Effector memory CD4-positive, alpha-beta T cell (primary cell): ENCODE results near the gene WDCP.

Experiments used
- DNase-seq, 3 donors: peaks; one replicate each; pipeline ENCODE4 v3.0.0-alpha.2; 2020
- H3K27ac ChIP-seq: 2 replicates; pipeline ENCODE4 v1.7.0; 2013; ENCODE audit warnings: mild to moderate bottlenecking, low read length, moderate library complexity; ENCODE audit not compliant: insufficient read depth, poor library complexity, severe bottlenecking
- H3K27me3 ChIP-seq: replicated peaks from 2 replicates; pipeline ENCODE4 v1.7.0; 2013; ENCODE audit warnings: mild to moderate bottlenecking, low read length; ENCODE audit not compliant: insufficient read depth, control insufficient read depth, poor library complexity, severe bottlenecking
- H3K36me3 ChIP-seq: 2 replicates; pipeline ENCODE4 v1.7.0; 2013; ENCODE audit warnings: mild to moderate bottlenecking, low read length, moderate library complexity; ENCODE audit not compliant: control insufficient read depth, insufficient read depth
- H3K4me1 ChIP-seq: 2 replicates; pipeline ENCODE4 v1.7.0; 2013; ENCODE audit warnings: low read length, mild to moderate bottlenecking; ENCODE audit not compliant: control insufficient read depth, insufficient read depth, poor library complexity, severe bottlenecking
- H3K4me3 ChIP-seq: 2 replicates; pipeline ENCODE4 v1.7.0; 2013; ENCODE audit warnings: low read length, low read depth, mild to moderate bottlenecking; ENCODE audit not compliant: insufficient read depth, poor library complexity, severe bottlenecking
- H3K9me3 ChIP-seq: 2 replicates; pipeline ENCODE4 v1.7.0; 2013; ENCODE audit warnings: mild to moderate bottlenecking, low read length, moderate library complexity; ENCODE audit not compliant: control insufficient read depth

WDCP gene

GRCh38 chr2:24082787-24083566, 35.8 kb upstream of the WDCP start:
- H3K4me3 ChIP-seq, result no peak overlapping the region
- H3K27me3 ChIP-seq, result no peaks in the 10 kb centered on the region
- DNase-seq, result no peak
- H3K27ac ChIP-seq, result no peak overlapping the region
- no peaks in the 10 kb centered on the region for H3K36me3 ChIP-seq
- no peaks in the 10 kb centered on the region for H3K9me3 ChIP-seq
- H3K4me1 ChIP-seq, result peaks cover 5% of the 10 kb centered on the region

- Histone ChIP-seq H3K27ac (no peak overlapping the region), H3K9me3 (no peaks in the 10 kb centered on the region), H3K4me3 (no peak overlapping the region), H3K4me1 (peaks cover 12% of the 10 kb centered on the region), H3K27me3 (no peaks in the 10 kb centered on the region), H3K36me3 (no peaks in the 10 kb centered on the region)
- no peak for DNase-seq
Observed at GRCh38 chr2:24080701-24081100, 33.5 kb upstream of the WDCP start.

GRCh38 chr2:24077879-24078278, 30.7 kb upstream of the WDCP start:
- no peak for DNase-seq
- Histone ChIP-seq H3K27me3 (no peaks in the 10 kb centered on the region), H3K4me3 (no peak overlapping the region), H3K9me3 (no peaks in the 10 kb centered on the region), H3K4me1 (peaks cover 7% of the 10 kb centered on the region), H3K27ac (no peak overlapping the region), H3K36me3 (peaks cover 8% of the 10 kb centered on the region)

DNA sequence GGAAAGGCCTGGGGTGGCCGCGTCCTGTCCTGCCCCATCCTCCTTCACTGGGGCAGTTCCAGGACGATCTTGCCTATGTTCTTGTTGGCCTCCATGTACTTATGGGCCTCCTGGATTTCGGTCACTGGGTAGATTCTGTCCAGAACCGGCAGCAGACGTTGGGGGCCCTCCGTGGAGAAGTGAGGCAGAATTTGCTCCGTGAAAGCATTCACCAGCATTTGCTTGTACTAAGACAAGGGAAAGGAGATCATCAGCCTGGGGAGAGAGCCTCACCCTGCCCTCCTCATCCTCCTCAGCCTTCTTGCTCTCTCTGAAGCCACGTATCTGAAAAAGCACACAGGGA, 30.3 kb upstream of the WDCP start:
- H3K9me3 ChIP-seq, result no peaks in the 10 kb centered on the region
- H3K36me3 ChIP-seq, result peaks cover 11% of the 10 kb centered on the region
- H3K4me3 ChIP-seq, result peak overlapping the region; percentile 56
- no peaks in the 10 kb centered on the region for H3K27me3 ChIP-seq
- DNase-seq, result no peak
- H3K27ac ChIP-seq, result peak overlapping the region; percentile 86
- peaks cover 7% of the 10 kb centered on the region for H3K4me1 ChIP-seq

GRCh38 chr2:24076849-24077534, 29.8 kb upstream of the WDCP start:
- peaks cover 16% of the 10 kb centered on the region for H3K36me3 ChIP-seq
- H3K27me3 ChIP-seq, result no peaks in the 10 kb centered on the region
- no peak for DNase-seq
- H3K27ac ChIP-seq, result peak overlapping the region; percentile 86
- H3K4me1 ChIP-seq, result peaks cover 7% of the 10 kb centered on the region
- no peaks in the 10 kb centered on the region for H3K9me3 ChIP-seq
- H3K4me3 ChIP-seq, result peak overlapping the region; percentile 56

DNA sequence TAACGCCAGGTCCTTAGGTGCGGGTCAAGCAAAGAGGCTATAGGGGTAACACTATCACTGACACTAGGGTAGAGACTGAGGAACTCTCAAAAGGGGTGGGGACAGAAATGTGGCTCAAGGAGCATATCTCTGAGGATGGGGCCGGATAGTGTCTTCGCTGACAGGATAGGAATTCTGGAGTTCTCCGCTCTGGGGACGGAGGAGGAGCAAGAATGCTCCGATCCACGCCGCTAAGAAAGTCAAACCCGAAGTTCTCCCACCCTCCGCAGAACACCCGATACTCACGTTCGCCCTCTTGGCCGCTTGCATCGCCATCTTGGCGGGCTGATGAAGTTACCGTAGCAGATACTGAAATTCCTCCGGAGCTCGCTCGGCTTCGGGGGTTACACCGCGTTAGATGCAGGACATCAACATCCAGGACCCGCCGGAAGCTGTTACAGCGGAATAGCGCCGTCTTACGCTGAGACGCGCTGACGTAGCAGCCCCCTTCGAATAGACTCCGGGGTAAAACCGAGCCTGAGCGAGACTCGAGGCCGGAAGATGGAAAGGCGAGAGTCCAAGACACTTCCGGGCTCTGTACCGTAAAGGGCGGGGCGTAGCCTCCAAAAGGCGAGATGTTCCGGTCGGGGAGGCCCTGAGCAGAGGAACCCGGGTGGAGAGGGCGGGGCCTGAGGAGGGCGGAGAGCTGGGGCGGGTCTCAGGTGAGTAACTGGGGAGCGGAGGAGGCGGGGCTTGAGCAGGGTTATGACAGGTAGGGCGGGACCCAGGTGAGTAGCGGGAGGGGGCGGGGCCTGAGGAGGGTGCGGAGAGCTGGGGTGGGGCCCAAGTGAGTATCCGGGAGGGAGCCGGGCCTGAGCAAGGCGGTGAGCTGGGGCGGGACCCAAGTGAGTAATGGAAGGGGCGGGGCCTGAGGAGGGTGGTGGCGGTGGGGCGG, 29.0 kb upstream of the WDCP start, which contains the start of gene SF3B6:
SF3B6 (minus strand) TSS at position 412 of the 934 bp plus-strand sequence; CDS start at position 315, 97 bp downstream.
- Histone ChIP-seq H3K9me3 (no peaks in the 10 kb centered on the region), H3K4me3 (peak within 1 kb of the TSS; percentile 80), H3K27ac (peak within 1 kb of the TSS; percentile 86), H3K27me3 (no peaks in the 10 kb centered on the region), H3K36me3 (peaks cover 22% of the 10 kb centered on the region), H3K4me1 (peaks cover 7% of the 10 kb centered on the region)
- DNase-seq, result peak; percentile 100

DNA sequence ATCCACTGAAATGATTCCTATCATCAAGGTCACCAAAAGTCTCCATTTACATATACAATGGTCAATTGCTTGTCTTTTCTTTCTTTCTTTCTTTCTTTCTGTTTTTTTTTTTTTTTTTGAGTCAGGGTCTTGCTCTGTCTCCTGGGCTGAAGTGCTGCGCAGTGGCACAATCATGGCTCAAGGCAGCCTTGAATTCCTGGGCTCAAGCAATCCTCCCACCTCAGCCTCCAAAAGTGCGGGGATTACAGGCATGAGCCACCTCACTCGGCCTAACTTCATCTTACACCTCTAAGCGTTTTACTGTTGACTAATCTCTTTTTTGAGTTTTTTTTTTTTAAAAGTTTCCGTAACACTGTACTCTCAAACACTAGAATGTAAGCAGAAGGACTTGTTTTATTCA, 28.1 kb upstream of the WDCP start:
- DNase-seq, result no peak
- Histone ChIP-seq H3K4me3 (peak overlapping the region; percentile 80), H3K27ac (peak overlapping the region; percentile 86), H3K9me3 (no peaks in the 10 kb centered on the region), H3K4me1 (peaks cover 7% of the 10 kb centered on the region), H3K36me3 (peaks cover 27% of the 10 kb centered on the region), H3K27me3 (no peaks in the 10 kb centered on the region)

- DNase-seq, result no peak
- Histone ChIP-seq H3K4me3 (no peak overlapping the region), H3K9me3 (no peaks in the 10 kb centered on the region), H3K27me3 (no peaks in the 10 kb centered on the region), H3K4me1 (peaks cover 7% of the 10 kb centered on the region), H3K36me3 (peaks cover 33% of the 10 kb centered on the region), H3K27ac (no peak overlapping the region)
Observed at GRCh38 chr2:24073816-24074215, 26.6 kb upstream of the WDCP start.

- DNase-seq, result no peak
- Histone ChIP-seq H3K27me3 (no peaks in the 10 kb centered on the region), H3K4me3 (no peak overlapping the region), H3K27ac (no peak overlapping the region), H3K4me1 (peaks cover 4% of the 10 kb centered on the region), H3K36me3 (peaks cover 33% of the 10 kb centered on the region), H3K9me3 (no peaks in the 10 kb centered on the region)
Observed at GRCh38 chr2:24072259-24072658, 25.1 kb upstream of the WDCP start.
